K562 (cell line): Measurements from ENCODE around the gene ABHD17C. TPM values are rescaled to one million over a fixed set of nuclear protein-coding genes. Genes with fewer than 3 reads are reported as not detected.

ENCODE experiments used
- ATAC-seq: fragments of 200-7000 bp; cut with Tn5 transposase; 3 replicates; pipeline ENCODE4 v1.9.1; 2020; ENCODE audit warnings: moderate library complexity
- BruUV-seq: library from RNA; stranded (reverse); fragments of 400-500 nt; replicated peaks from 2 replicates; lab custom pipeline; 2021; lab: Mats Ljungman, UMichigan
- CTCF ChIA-PET: fragments of 300-600 bp; formaldehyde crosslinking; extraction: SDS; loops from one replicate; lab custom pipeline; 2021; ENCODE audit warnings: low intra/inter-chr PET ratio; lab: Yijun Ruan, JAX
- POLR2A ChIA-PET: fragments of 300-600, 350-650 bp; sonication (Branson Sonifier 250); formaldehyde crosslinking; extraction: SDS; loops from one replicate; lab custom pipeline; 2021; ENCODE audit warnings: antibody characterized with exemption, inconsistent platforms; lab: Yijun Ruan, JAX
- DNase-seq, 4 experiments: peaks; one replicate each; pipeline versions ENCODE4 v3.0.0 to v3.0.0-alpha.2; 2011 to 2018; ENCODE audit warnings: low spot score in 3 of 4, mixed read lengths in 3 of 4; ENCODE audit errors: extremely low read depth in 1 of 4
- FAIRE-seq: peaks from 2 replicates; lab custom pipeline; 2011; peaks lifted over from hg19 to GRCh38; lab: Jason Lieb, UNC
- H2AFZ ChIP-seq: 2 replicates; pipeline ENCODE4 v1.6.0; 2011; ENCODE audit warnings: low read depth, low read length, control low read depth, inconsistent platforms
- H3K27ac ChIP-seq: fragments of 200-600 bp; 3 replicates; pipeline ENCODE4 v1.8.0; 2011; ENCODE audit warnings: low read depth, mild to moderate bottlenecking, control low read depth, inconsistent platforms, low read length, moderate library complexity, mixed read lengths; ENCODE audit errors: extremely low read depth
- H3K27me3 ChIP-seq, 2 experiments: fragments of 300-600 bp in 1 of 2; 2 replicates in 1 of 2; 3 replicates in 1 of 2; pipeline versions ENCODE4 v1.6.0 to v1.8.0; 2011; ENCODE audit warnings: inconsistent platforms in 2 of 2, low read length in 2 of 2, mild to moderate bottlenecking in 1 of 2, mixed read lengths in 1 of 2, moderate library complexity in 1 of 2; ENCODE audit not compliant: control insufficient read depth in 2 of 2, insufficient read depth in 2 of 2
- H3K36me3 ChIP-seq: fragments of 300-600 bp; 3 replicates; pipeline ENCODE4 v1.8.0; 2011; ENCODE audit warnings: mild to moderate bottlenecking, low read length, inconsistent platforms; ENCODE audit not compliant: control insufficient read depth, insufficient read depth
- H3K4me1 ChIP-seq, 2 experiments: fragments of 200-600 bp in 1 of 2; replicated peaks in 1 of 2; 2 replicates in 1 of 2; 3 replicates in 1 of 2; pipeline versions ENCODE4 v1.5.1 to v1.8.0; 2011; ENCODE audit warnings: inconsistent platforms in 2 of 2, low read length in 2 of 2, mild to moderate bottlenecking in 1 of 2, mixed read lengths in 1 of 2, moderate library complexity in 1 of 2; ENCODE audit not compliant: control insufficient read depth in 2 of 2, insufficient read depth in 2 of 2
- H3K4me2 ChIP-seq: 2 replicates; pipeline ENCODE4 v1.6.1; 2011; ENCODE audit warnings: low read length, control low read depth, inconsistent platforms, mixed read lengths; ENCODE audit not compliant: insufficient read depth
- H3K4me3 ChIP-seq: fragments of 200-600 bp; sonication (generic), shearing (Covaris generic); 2 replicates; pipeline ENCODE4 v1.5.1; 2016; ENCODE audit warnings: control low read depth, inconsistent platforms
- H3K79me2 ChIP-seq: fragments of 200-600 bp; 3 replicates; pipeline ENCODE4 v1.8.0; 2011; ENCODE audit warnings: low read length, inconsistent platforms; ENCODE audit not compliant: control insufficient read depth, insufficient read depth
- H3K9ac ChIP-seq, 2 experiments: 2 replicates each; pipeline versions ENCODE4 v1.6.0 to v1.6.1; 2011; ENCODE audit warnings: low read depth in 2 of 2, low read length in 2 of 2, control low read depth in 1 of 2, inconsistent platforms in 1 of 2, mild to moderate bottlenecking in 1 of 2, mixed read lengths in 1 of 2; ENCODE audit not compliant: insufficient read depth in 1 of 2
- H3K9me1 ChIP-seq: one replicate; pipeline ENCODE4 v1.6.0; 2011; ENCODE audit warnings: inconsistent platforms, mild to moderate bottlenecking, low read length, moderate library complexity; ENCODE audit not compliant: control insufficient read depth, insufficient read depth
- H3K9me3 ChIP-seq: replicated peaks from 2 replicates; pipeline ENCODE4 v1.5.1; 2011; ENCODE audit warnings: low read depth, low read length, inconsistent platforms; ENCODE audit not compliant: control insufficient read depth, insufficient read depth
- H4K20me1 ChIP-seq: replicated peaks from 2 replicates; pipeline ENCODE4 v1.6.1; 2011; ENCODE audit warnings: low read length, inconsistent platforms, mixed read lengths; ENCODE audit not compliant: control insufficient read depth, insufficient read depth
- BCL6 ChIP-seq: fragments of 250-450 bp; sonication (Bioruptor Pico); IDR thresholded peaks from 2 replicates; pipeline ENCODE4 v1.4.0; 2020
- CEBPG ChIP-seq, 3 experiments: fragments of 200-800 bp in 1 of 3; sonication (Bioruptor generic) in 1 of 3; sonication (generic) in 1 of 3; formaldehyde crosslinking in 1 of 3; IDR thresholded peaks in 2 of 3; conservative IDR thresholded peaks in 1 of 3; 2 replicates each; pipeline versions ENCODE4 v1.6.1 to v1.8.0; 2016 to 2022; ENCODE audit warnings: missing compliant biosample characterization in 2 of 3, missing genetic modification characterization in 2 of 3, mild to moderate bottlenecking in 1 of 3, missing genetic modification reagents in 1 of 3
- ETV1 ChIP-seq: fragments of 450-650 bp; conservative IDR thresholded peaks from 2 replicates; pipeline ENCODE4 v1.6.1; 2016; ENCODE audit warnings: missing genetic modification characterization, control low read depth, low read depth, missing compliant biosample characterization
- HDAC8 ChIP-seq: fragments of 450-650 bp; IDR thresholded peaks from 2 replicates; pipeline ENCODE4 v1.6.1; 2016; ENCODE audit warnings: mild to moderate bottlenecking, missing genetic modification characterization, moderate library complexity, missing compliant biosample characterization
- NR2C2 ChIP-seq, 2 experiments: fragments of 200-800 bp in 1 of 2; sonication (Bioruptor generic) in 1 of 2; sonication (generic) in 1 of 2; formaldehyde crosslinking in 1 of 2; IDR thresholded peaks; 2 replicates each; pipeline versions ENCODE4 v1.6.1 to v1.8.0; 2016 to 2022; ENCODE audit warnings: mild to moderate bottlenecking in 1 of 2, missing compliant biosample characterization in 1 of 2, missing genetic modification characterization in 1 of 2, missing genetic modification reagents in 1 of 2
- OTX1 ChIP-seq: fragments of 450-650 bp; formaldehyde crosslinking; IDR thresholded peaks from 2 replicates; pipeline ENCODE4 v1.4.0; 2022; ENCODE audit warnings: mild to moderate bottlenecking
- POLR2H ChIP-seq: IDR thresholded peaks from 2 replicates; pipeline ENCODE4 v1.6.1; 2016; ENCODE audit warnings: missing genetic modification characterization, low read depth, mild to moderate bottlenecking, control low read depth, missing compliant biosample characterization, moderate library complexity
- PYGO2 ChIP-seq: fragments of 450-650 bp; IDR thresholded peaks from 2 replicates; pipeline ENCODE4 v1.6.1; 2016; ENCODE audit warnings: mild to moderate bottlenecking, missing genetic modification characterization, moderate library complexity, missing compliant biosample characterization
- SMAD3 ChIP-seq: fragments of 450-650 bp; formaldehyde crosslinking; conservative IDR thresholded peaks from 2 replicates; pipeline ENCODE4 v1.4.0; 2020; ENCODE audit warnings: mild to moderate bottlenecking
- ZBTB2 ChIP-seq: fragments of 450-650 bp; IDR thresholded peaks from 2 replicates; pipeline ENCODE4 v1.6.1; 2016; ENCODE audit warnings: antibody characterized with exemption
- ZBTB9 ChIP-seq: fragments of 450-650 bp; formaldehyde crosslinking; IDR thresholded peaks from 2 replicates; pipeline ENCODE4 v1.4.0; 2020; ENCODE audit warnings: mild to moderate bottlenecking, moderate library complexity
- ZNF589 ChIP-seq: fragments of 200-800 bp; sonication (Bioruptor generic); IDR thresholded peaks from 2 replicates; pipeline ENCODE4 v1.6.1; 2016; ENCODE audit warnings: low read depth, missing genetic modification characterization, missing compliant biosample characterization
- ZNF644 ChIP-seq: fragments of 200-800 bp; sonication (Bioruptor generic); IDR thresholded peaks from 2 replicates; pipeline ENCODE4 v1.6.1; 2016; ENCODE audit warnings: low read depth, missing genetic modification characterization, missing compliant biosample characterization
- ZNF766 ChIP-seq: fragments of 200-800 bp; sonication (Bioruptor generic); conservative IDR thresholded peaks from 2 replicates; pipeline ENCODE4 v1.6.1; 2016; ENCODE audit warnings: missing genetic modification characterization, missing compliant biosample characterization
- WGBS: fragments of 100-300 bp; shearing (Covaris generic); methylation state at CpG from one replicate; pipeline ENCODE4 v1.1.6; 2016; ENCODE audit warnings: low coverage, mixed read lengths; ENCODE audit not compliant: insufficient coverage; ENCODE audit errors: missing lambda C conversion rate; 5-methylcytosine and 5-hydroxymethylcytosine counted together
- in situ Hi-C: fragments of 300-500 bp; cut with MboI; formaldehyde crosslinking; loops from 4 replicates; pipeline ENCODE4 v1.15.0; 2018; ENCODE audit warnings: inconsistent platforms, mixed read lengths
- intact Hi-C: fragments of 100-400 bp; cut with micrococcal nuclease; formaldehyde crosslinking; loops from 2 replicates; pipeline ENCODE4 v1.14.2; 2022
- polyA plus RNA-seq, 8 experiments: library from polyadenylated mRNA; depleted of rRNA in 4 of 8; stranded (reverse) in 5 of 8; unstranded in 3 of 8; fragments of >200 nt; fragmentation: Nextera tagmentation in 2 of 8; fragmentation: Illumina TruSeq in 1 of 8; extraction: Ambion mirVana in 2 of 8; extraction: Trizol in 1 of 8; gene quantifications; 2 replicates each; pipeline versions ENCODE4 v1.2.1 to v1.2.3, GENCODE V29; 2011 to 2014; ENCODE audit warnings: inconsistent platforms in 1 of 8, missing spikeins in 1 of 8
- total RNA-seq, 7 experiments: library from RNA; depleted of rRNA in 6 of 7; stranded (reverse); fragments of >200 nt in 6 of 7; fragmentation: Illumina TruSeq in 2 of 7; extraction: Trizol in 2 of 7; gene quantifications; 2 replicates each; pipeline versions ENCODE4 v1.2.1 to v1.2.3, GENCODE V29; 2011 to 2021; ENCODE audit warnings: low replicate concordance in 1 of 7

The ABHD17C gene
- total and polyA plus RNA-seq, 9 of the 15 experiments (the other 6 are each of a cell fraction or from before 2014, with no cell fraction given) = 0.04 to 0.42 (median 0.19) TPM; not detected in 1

GRCh38 chr15:80769153-80769828 is 74.2 kb downstream of the ABHD17C start (continued):
- no peak for TF ChIP-seq ZBTB2
- TF ChIP-seq CEBPG (CRISPR knock-in tag; IDR thresholded peaks at IDR 0.05) = no peak
- TF ChIP-seq CEBPG (tag; conservative IDR thresholded peaks at IDR 0.05 in 1 of 2, IDR thresholded peaks at IDR 0.05 in 1 of 2) = peak in 1 of 2 experiments; percentile 87; a peak in 2 of 4 replicates
- no peak for TF ChIP-seq ZNF644 (tag)

- H3K4me2 ChIP-seq = no peak overlapping the region; the same call in 1 of the 2 replicates
- no peak overlapping the region for H3K9ac ChIP-seq
- ChIA-PET CTCF (no interaction called here), POLR2A (no interaction called here)
- no peak overlapping the region for H3K4me3 ChIP-seq
- in situ Hi-C loops (no loop called here), intact Hi-C loops (no loop called here)
- FAIRE-seq = no peak
- H3K27me3 ChIP-seq = peaks cover 4 to 16% of the 10 kb centered on the region in 2 experiments; a peak in 4 of 5 replicates
- H3K9me3 ChIP-seq = no peaks in the 10 kb centered on the region; the same call in 1 of the 2 replicates
- ATAC-seq = no peak
- H4K20me1 ChIP-seq = no peaks in the 10 kb centered on the region
- H3K79me2 ChIP-seq = no peaks in the 10 kb centered on the region
- no peak for DNase-seq
- no peaks in the 10 kb centered on the region for H3K4me1 ChIP-seq
- 2% methylated on average over 7 of the region's 7 CpGs for WGBS
- H3K27ac ChIP-seq = no peak overlapping the region
- no peaks in the 10 kb centered on the region for H3K36me3 ChIP-seq
- no TSS peak for BruUV-seq
- no peaks in the 10 kb centered on the region for H3K9me1 ChIP-seq
- 0 out of 2 replicates have a peak overlapping the region, but pooled peaks have one; percentile 0 for H2AFZ ChIP-seq
- TF ChIP-seq HDAC8 (tag) (peak; percentile 97), NR2C2 (CRISPR knock-in tag; IDR thresholded peaks at IDR 0.05) (no peak), NR2C2 (tag; IDR thresholded peaks at IDR 0.05) (peak; percentile 47; the same call in 1 of the 2 replicates), ZNF589 (CRISPR knock-in tag) (peak; percentile 92), ETV1 (tag) (peak; percentile 48), PYGO2 (tag) (peak; percentile 40; the same call in 1 of the 2 replicates), ZBTB9 (CRISPR knock-in tag) (0 out of 2 replicates have a peak, but pooled peaks have one; percentile 35), ZNF644 (tag) (peak; percentile 76; the same call in 1 of the 2 replicates), BCL6 (CRISPR knock-in tag) (0 out of 2 replicates have a peak, but pooled peaks have one; percentile 64), ZNF766 (CRISPR knock-in tag) (peak; percentile 72), SMAD3 (CRISPR knock-in tag) (0 out of 2 replicates have a peak, but pooled peaks have one; percentile 67), OTX1 (0 out of 2 replicates have a peak, but pooled peaks have one; percentile 25), POLR2H (0 out of 2 replicates have a peak, but pooled peaks have one; percentile 19)
Observed at GRCh38 chr15:80769829-80770705, 75.0 kb downstream of the ABHD17C start.
